GM13977 (cell line): Measurements from ENCODE around the gene LSAMP.

Experiments
- DNase-seq: peaks from one replicate; pipeline ENCODE4 v3.0.0; 2012; ENCODE audit warnings: low spot score
- CTCF ChIP-seq: IDR thresholded peaks from 2 replicates; pipeline ENCODE4 v1.5.1; 2012; ENCODE audit warnings: mild to moderate bottlenecking, control low read depth; ENCODE audit not compliant: insufficient read depth; ENCODE audit errors: extremely low read depth, missing control alignments
- in situ Hi-C: fragments of 300-500 bp; cut with MboI; formaldehyde crosslinking; loops from one replicate; pipeline ENCODE4 v1.12.0; 2022; ENCODE audit warnings: low sequenced_read_pairs, low pct_unique_long_range_greater_than_20kb, mixed read lengths, inconsistent platforms; ENCODE audit not compliant: unreplicated experiment

Gene LSAMP

GRCh38 chr3:115930922-115931321, 514.4 kb downstream of the LSAMP start:
- in situ Hi-C loops = no loop called here
- no peak for TF ChIP-seq CTCF
- peak; percentile 8 for DNase-seq

GRCh38 chr3:115930168-115930567, 515.1 kb downstream of the LSAMP start:
- TF ChIP-seq CTCF = no peak
- in situ Hi-C loops = no loop called here
- DNase-seq = no peak

GRCh38 chr3:115928376-115928775, 516.9 kb downstream of the LSAMP start:
- in situ Hi-C loops = no loop called here
- DNase-seq = no peak

DNA sequence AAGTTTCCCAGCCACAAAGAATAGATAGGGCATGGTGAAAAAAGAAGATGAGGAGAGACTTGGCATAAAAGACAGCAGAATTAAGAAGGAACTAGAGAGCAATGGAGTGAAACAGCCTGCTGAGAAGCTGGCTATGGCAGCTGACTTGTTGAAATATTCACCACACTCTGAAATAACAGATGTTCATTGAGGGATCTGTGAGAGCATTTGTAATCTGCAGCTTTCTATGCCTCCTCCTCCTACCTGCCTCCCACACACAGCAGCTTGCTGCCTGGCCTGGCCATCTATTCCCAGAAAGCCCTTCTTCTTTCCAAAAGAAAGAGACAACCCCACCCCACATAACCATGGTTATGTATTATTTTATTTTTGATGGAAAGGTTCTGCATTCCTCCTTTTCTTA, 518.1 kb downstream of the LSAMP start:
- in situ Hi-C loops = no loop called here
- no peak for DNase-seq
- no peak for TF ChIP-seq CTCF

More at GRCh38 chr3:115928376-115928775, 516.9 kb downstream of the LSAMP start:
- TF ChIP-seq CTCF = no peak

DNA sequence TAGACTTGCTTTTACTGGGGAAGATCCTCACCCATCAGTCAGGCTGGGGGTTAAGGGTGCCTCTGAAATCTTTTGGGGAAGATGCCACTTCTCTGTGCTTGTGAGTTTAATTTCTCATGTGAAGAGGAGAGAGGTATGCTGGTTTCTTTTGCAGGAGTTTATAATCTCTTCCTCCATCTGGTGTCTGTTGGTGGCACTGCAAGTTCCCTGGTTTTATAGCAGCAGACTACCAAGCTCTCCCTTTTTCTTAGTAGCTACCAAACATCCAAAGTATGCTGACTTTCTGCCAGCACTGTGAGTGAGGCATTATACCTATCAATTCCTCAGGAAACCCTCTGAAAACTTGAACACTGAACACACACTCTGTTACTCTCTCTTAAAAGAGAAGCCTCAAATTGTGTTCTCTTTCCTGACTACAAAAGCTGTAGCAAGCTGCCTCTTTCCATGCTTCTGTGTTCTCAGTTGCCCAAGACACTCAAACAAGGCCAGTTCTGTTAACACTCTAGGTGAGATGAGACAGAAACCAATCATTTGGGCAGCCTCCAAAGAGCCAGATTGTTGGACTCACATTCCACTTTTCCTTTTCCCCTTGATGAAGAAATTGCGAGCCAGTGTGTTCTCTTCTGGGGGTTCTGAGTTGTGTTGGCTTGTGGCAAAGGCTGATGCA, 522.5 kb downstream of the LSAMP start:
- no peak for DNase-seq
- in situ Hi-C loops = no loop called here
- TF ChIP-seq CTCF = peak; percentile 31

- TF ChIP-seq CTCF = no peak
- in situ Hi-C loops = no loop called here
- no peak for DNase-seq
These were observed 523.6 kb downstream of the LSAMP start for GRCh38 chr3:115921711-115922110.
